BLaER1 treated with 17β-estradiol and CSF1 and Interleukin-3, amounts not matched to agents 10 nM and 100 nM (cell line): ENCODE data around the gene NACA2.

Experiments used
- H3K27ac ChIP-seq, 11 experiments: shearing (Covaris generic); formaldehyde crosslinking; 2 replicates each; pipeline ENCODE4 v1.8.1; 2022
- H3K27me3 ChIP-seq, 11 experiments: shearing (Covaris generic); formaldehyde crosslinking; 2 replicates each; pipeline ENCODE4 v1.8.1; 2022
- H3K36me3 ChIP-seq, 11 experiments: shearing (Covaris generic); formaldehyde crosslinking; 2 replicates each; pipeline ENCODE4 v1.8.1; 2022
- H3K4me1 ChIP-seq, 10 experiments: shearing (Covaris generic); formaldehyde crosslinking; 2 replicates each; pipeline ENCODE4 v1.8.1; 2022
- H3K4me2 ChIP-seq, 11 experiments: shearing (Covaris generic); formaldehyde crosslinking; 2 replicates each; pipeline ENCODE4 v1.8.1; 2022
- H3K4me3 ChIP-seq, 10 experiments: shearing (Covaris generic); formaldehyde crosslinking; 2 replicates each; pipeline ENCODE4 v1.8.1; 2022
- H3K9ac ChIP-seq, 11 experiments: shearing (Covaris generic); formaldehyde crosslinking; 2 replicates each; pipeline ENCODE4 v1.8.1; 2022
- H3K9me3 ChIP-seq, 11 experiments: shearing (Covaris generic); formaldehyde crosslinking; replicated peaks in 1 of 11; 2 replicates each; pipeline ENCODE4 v1.8.1; 2022
- H4K20me1 ChIP-seq, 11 experiments: shearing (Covaris generic); formaldehyde crosslinking; 2 replicates each; pipeline ENCODE4 v1.8.1; 2022
- Cebpa-rat ChIP-seq, 11 experiments: shearing (Covaris generic); IDR thresholded peaks; 2 replicates each; pipeline ENCODE4 v1.8.1; 2022

Gene NACA2

DNA sequence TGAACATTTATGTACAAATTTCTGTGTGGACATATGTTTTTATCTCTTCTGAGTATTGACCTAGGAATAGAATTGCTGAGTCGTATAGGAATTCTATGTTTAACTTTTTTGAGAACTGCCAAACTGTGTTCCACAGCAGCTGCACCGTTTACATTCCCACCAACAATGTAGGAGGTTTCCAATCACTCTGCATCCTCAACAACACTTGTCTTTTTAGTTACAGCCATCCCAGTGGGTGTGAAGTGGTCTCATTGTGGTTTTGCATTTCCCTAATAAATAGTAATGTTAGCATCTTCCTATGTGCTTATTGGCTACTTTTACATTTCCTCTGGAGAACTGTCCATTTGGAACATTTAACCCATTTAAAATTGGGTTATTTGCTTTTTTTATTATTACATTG lies 36.6 kb upstream of the NACA2 start:
- Histone ChIP-seq H3K9me3 (no peaks in the 10 kb centered on the region), H3K4me1 (peaks cover 0 to 9% (median 1%) of the 10 kb centered on the region in 10 experiments; a peak in 3 of 20 replicates), H3K36me3 (no peaks in the 10 kb centered on the region), H3K27ac (no peak overlapping the region), H3K27me3 (no peaks in the 10 kb centered on the region; a peak in 1 of 22 replicates), H3K4me2 (peak overlapping the region in 3 of 11 experiments; percentile 14 to 26 (median 19); a peak in 2 of 22 replicates), H3K4me3 (no peak overlapping the region), H4K20me1 (no peaks in the 10 kb centered on the region), H3K9ac (no peak overlapping the region)
- TF ChIP-seq Cebpa-rat (IDR thresholded peaks at IDR 0.05) = no peak

- no peak for TF ChIP-seq Cebpa-rat (IDR thresholded peaks at IDR 0.05)
- Histone ChIP-seq H3K4me1 (peaks cover 0 to 9% (median 1%) of the 10 kb centered on the region in 10 experiments; a peak in 3 of 20 replicates), H3K27ac (no peak overlapping the region), H3K4me2 (0 out of 22 replicates have a peak overlapping the region, but pooled peaks of 1 of the 11 experiments have one; percentile 26), H3K9me3 (no peaks in the 10 kb centered on the region), H4K20me1 (no peaks in the 10 kb centered on the region), H3K36me3 (no peaks in the 10 kb centered on the region), H3K4me3 (no peak overlapping the region), H3K9ac (no peak overlapping the region), H3K27me3 (no peaks in the 10 kb centered on the region; a peak in 1 of 22 replicates)
Measured at GRCh38 chr17:61627125-61627524, 36.1 kb upstream of the NACA2 start.

GRCh38 chr17:61625564-61625963 lies 34.5 kb upstream of the NACA2 start:
- Histone ChIP-seq H3K27me3 (peaks cover 0 to 10% (median 0%) of the 10 kb centered on the region in 11 experiments; a peak in 2 of 22 replicates), H3K27ac (no peak overlapping the region), H3K4me1 (peaks cover 0 to 9% (median 1%) of the 10 kb centered on the region in 10 experiments; a peak in 3 of 20 replicates), H3K9ac (no peak overlapping the region), H3K4me3 (no peak overlapping the region), H4K20me1 (no peaks in the 10 kb centered on the region), H3K9me3 (peaks cover 3 to 13% (median 10%) of the 10 kb centered on the region in 11 experiments; a peak in 19 of 22 replicates), H3K36me3 (no peaks in the 10 kb centered on the region), H3K4me2 (no peak overlapping the region)
- TF ChIP-seq Cebpa-rat (IDR thresholded peaks at IDR 0.05) = no peak

GRCh38 chr17:61624951-61625350 lies 33.9 kb upstream of the NACA2 start:
- H3K4me1 ChIP-seq = peaks cover 0 to 9% (median 1%) of the 10 kb centered on the region in 10 experiments; a peak in 3 of 20 replicates
- H3K4me3 ChIP-seq = no peak overlapping the region
- H3K27me3 ChIP-seq = peaks cover 0 to 10% (median 0%) of the 10 kb centered on the region in 11 experiments; a peak in 2 of 22 replicates
- H3K9ac ChIP-seq = no peak overlapping the region
- peaks cover 8 to 19% (median 16%) of the 10 kb centered on the region in 11 experiments; a peak in 21 of 22 replicates for H3K9me3 ChIP-seq
- H3K4me2 ChIP-seq = no peak overlapping the region
- no peaks in the 10 kb centered on the region for H3K36me3 ChIP-seq
- no peaks in the 10 kb centered on the region for H4K20me1 ChIP-seq
- H3K27ac ChIP-seq = no peak overlapping the region
- no peak for TF ChIP-seq Cebpa-rat (IDR thresholded peaks at IDR 0.05)

DNA sequence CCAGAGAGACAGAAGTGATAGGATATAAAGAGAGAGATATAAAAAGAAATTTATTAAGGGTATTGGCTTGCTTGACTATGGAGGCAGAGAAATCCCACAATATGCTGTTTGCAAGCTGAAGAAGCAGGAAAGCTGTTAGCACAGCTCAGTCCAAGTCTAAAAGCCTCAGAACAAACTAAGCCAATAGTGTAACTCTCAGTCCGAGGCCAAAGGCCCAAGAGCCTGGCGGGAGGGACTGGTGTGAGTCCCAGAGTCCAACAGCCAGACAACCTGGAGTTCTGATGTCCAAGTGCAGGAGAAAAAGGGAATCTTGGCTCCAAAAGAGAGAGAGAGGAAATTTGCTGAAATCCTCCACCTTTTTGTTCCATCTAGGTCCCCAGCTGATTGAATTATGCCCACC lies 30.3 kb upstream of the NACA2 start:
- Histone ChIP-seq H3K36me3 (no peaks in the 10 kb centered on the region), H3K9me3 (peaks cover 20 to 46% (median 39%) of the 10 kb centered on the region in 11 experiments), H3K4me2 (no peak overlapping the region), H4K20me1 (no peaks in the 10 kb centered on the region), H3K27ac (no peak overlapping the region), H3K9ac (no peak overlapping the region), H3K4me3 (no peak overlapping the region), H3K4me1 (peaks cover 0 to 4% (median 1%) of the 10 kb centered on the region in 10 experiments; a peak in 12 of 20 replicates), H3K27me3 (peaks cover 11 to 37% (median 22%) of the 10 kb centered on the region in 11 experiments)
- no peak for TF ChIP-seq Cebpa-rat (IDR thresholded peaks at IDR 0.05)

DNA sequence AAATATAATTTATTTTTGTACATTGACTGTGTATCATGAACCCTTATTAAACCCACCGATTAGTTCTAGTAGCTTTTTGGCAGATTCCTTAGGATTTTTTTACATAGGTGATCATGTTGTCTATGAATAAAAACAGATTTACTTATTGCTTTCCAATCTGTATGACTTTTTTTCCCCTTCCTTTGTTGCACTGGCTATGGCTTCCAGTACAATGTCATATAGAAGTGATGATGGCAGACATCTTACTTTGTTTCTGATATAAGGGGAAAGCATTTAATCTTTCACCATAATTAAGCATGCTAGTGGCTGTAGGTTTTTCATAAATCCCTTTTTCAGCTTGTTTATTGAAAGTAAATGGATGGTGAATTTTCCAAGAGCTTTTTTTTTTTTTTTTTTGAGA lies 28.9 kb upstream of the NACA2 start:
- Histone ChIP-seq H3K9ac (no peak overlapping the region), H4K20me1 (0 out of 22 replicates have a peak, but pooled peaks cover 0 to 3% (median 0%) of the 10 kb centered on the region in 11 experiments), H3K27me3 (peaks cover 11 to 42% (median 24%) of the 10 kb centered on the region in 11 experiments), H3K9me3 (peaks cover 20 to 46% (median 39%) of the 10 kb centered on the region in 11 experiments), H3K4me2 (no peak overlapping the region), H3K4me1 (peaks cover 9 to 17% (median 14%) of the 10 kb centered on the region in 10 experiments), H3K4me3 (no peak overlapping the region), H3K27ac (no peak overlapping the region), H3K36me3 (no peaks in the 10 kb centered on the region)
- no peak for TF ChIP-seq Cebpa-rat (IDR thresholded peaks at IDR 0.05)

DNA sequence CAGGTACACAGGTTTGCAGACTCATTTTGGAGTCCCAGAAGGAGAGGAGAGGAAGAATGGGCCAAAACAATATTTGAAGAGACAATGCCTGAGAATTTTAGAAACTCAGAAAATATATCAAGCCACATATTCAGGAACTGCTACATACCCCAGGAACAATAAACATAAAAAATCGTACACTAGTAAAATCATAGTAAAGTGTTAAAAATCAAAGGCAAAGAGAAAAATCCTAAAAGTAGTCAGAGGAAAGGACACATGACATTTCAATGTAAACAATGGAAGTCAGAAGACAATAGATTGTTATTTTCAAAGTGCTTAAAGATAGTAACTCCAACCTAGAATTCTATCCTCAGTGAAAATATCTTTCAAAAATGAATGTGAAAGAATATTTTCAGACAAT lies 28.5 kb upstream of the NACA2 start:
- H3K27me3 ChIP-seq = peaks cover 11 to 46% (median 29%) of the 10 kb centered on the region in 11 experiments
- H3K4me3 ChIP-seq = no peak overlapping the region
- H3K9ac ChIP-seq = no peak overlapping the region
- peaks cover 9 to 21% (median 18%) of the 10 kb centered on the region in 10 experiments for H3K4me1 ChIP-seq
- no peaks in the 10 kb centered on the region for H3K36me3 ChIP-seq
- 0 out of 22 replicates have a peak, but pooled peaks cover 0 to 3% (median 0%) of the 10 kb centered on the region in 11 experiments for H4K20me1 ChIP-seq
- no peak for TF ChIP-seq Cebpa-rat (IDR thresholded peaks at IDR 0.05)
- peaks cover 20 to 46% (median 39%) of the 10 kb centered on the region in 11 experiments for H3K9me3 ChIP-seq
- no peak overlapping the region for H3K4me2 ChIP-seq
- no peak overlapping the region for H3K27ac ChIP-seq

- no peak for TF ChIP-seq Cebpa-rat (IDR thresholded peaks at IDR 0.05)
- H3K4me2 ChIP-seq = no peak overlapping the region
- H3K36me3 ChIP-seq = no peaks in the 10 kb centered on the region
- no peak overlapping the region for H3K9ac ChIP-seq
- no peak overlapping the region for H3K27ac ChIP-seq
- H3K4me3 ChIP-seq = no peak overlapping the region
- H3K27me3 ChIP-seq = peaks cover 11 to 48% (median 29%) of the 10 kb centered on the region in 11 experiments
- peaks cover 20 to 46% (median 39%) of the 10 kb centered on the region in 11 experiments for H3K9me3 ChIP-seq
- peaks cover 9 to 21% (median 18%) of the 10 kb centered on the region in 10 experiments for H3K4me1 ChIP-seq
- 0 out of 22 replicates have a peak, but pooled peaks cover 0 to 3% (median 0%) of the 10 kb centered on the region in 11 experiments for H4K20me1 ChIP-seq
Measured at GRCh38 chr17:61618950-61619349, 27.9 kb upstream of the NACA2 start.

DNA sequence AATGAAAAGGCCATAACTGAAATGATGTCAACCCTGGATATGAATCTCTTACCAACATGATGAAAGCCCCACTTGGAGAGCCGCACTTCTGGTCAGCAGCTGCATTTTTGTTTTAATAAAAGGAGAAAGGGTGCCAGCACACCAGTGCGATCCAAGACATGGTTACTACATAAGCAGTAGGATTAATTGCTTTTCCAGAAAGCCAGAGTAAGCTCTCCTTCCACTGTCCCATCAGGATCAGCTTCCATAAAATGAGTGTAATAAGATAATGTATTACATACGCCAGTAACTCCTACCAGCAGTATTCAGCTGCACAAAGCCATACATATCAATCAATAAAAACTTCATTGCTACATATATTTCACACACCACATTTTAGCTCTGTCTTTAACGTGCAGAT lies 26.3 kb upstream of the NACA2 start:
- H3K36me3 ChIP-seq = no peaks in the 10 kb centered on the region

More for the DNA sequence above, 26.3 kb upstream of the NACA2 start:
- Histone ChIP-seq H3K27ac (no peak overlapping the region), H3K4me2 (no peak overlapping the region), H4K20me1 (0 out of 22 replicates have a peak, but pooled peaks cover 0 to 3% (median 0%) of the 10 kb centered on the region in 11 experiments), H3K27me3 (peaks cover 11 to 55% (median 29%) of the 10 kb centered on the region in 11 experiments), H3K4me3 (no peak overlapping the region), H3K9me3 (peaks cover 20 to 46% (median 39%) of the 10 kb centered on the region in 11 experiments), H3K4me1 (peaks cover 9 to 21% (median 18%) of the 10 kb centered on the region in 10 experiments), H3K9ac (no peak overlapping the region)
- no peak for TF ChIP-seq Cebpa-rat (IDR thresholded peaks at IDR 0.05)
